Heart left ventricle (tissue), 13 donors: ENCODE data around the gene BRD9.

Source experiments
- POLR2A ChIP-seq, 2 donors: fragments of 450-650 bp; IDR thresholded peaks; one replicate each; pipeline ENCODE4 v1.6.1; 2017; ENCODE audit warnings: antibody characterized with exemption in 2 of 2, mild to moderate bottlenecking in 2 of 2, moderate library complexity in 2 of 2
- TF ChIP-seq, protein P1 (sequence below), 12 donors: fragments of 200-600 bp; sonication (generic) in 4 of 12; IDR thresholded peaks; one replicate each; pipeline versions ENCODE4 v1.5.0 to v1.8.0; 2018 to 2022; ENCODE audit warnings: antibody characterized with exemption in 12 of 12, mild to moderate bottlenecking in 5 of 12
- donor health status: ischemic (EF 13 %, LVEDD 7.1; RV severe dilation, severe dysfunction).
- donor health status: DM: no; HTN: yes; CAD: no.
- donor health status: DM: no; HTN: no; CAD: no.
- donor health status: ischemic (EF 25% LVEDD 6.9; RV normal size, moderate dysfunction).
- donor health status: ischemic (EF 25% LVEDD 5.7; RV mildly dilated, moderate dysfunction).
- donor health status: ischemic (EF 35%, LVEDD 5.7; RV mildly dilated, moderate dysfunction).
- donor health status: nonischemic (EF 11% LVEDD 7.7; RV severe dilation, severe dysfunction).
- donor health status: DM: yes; HTN: yes; CAD: no.
- donor health status: PGD.
- donor health status: ischemic (EF 29% LVEDD 5.4; RV normal size, mild dysfunction).
- donor health status: nonischemic (EF 23%, LVEDD 6.1; RV moderate dilation, normal function).

DNA sequence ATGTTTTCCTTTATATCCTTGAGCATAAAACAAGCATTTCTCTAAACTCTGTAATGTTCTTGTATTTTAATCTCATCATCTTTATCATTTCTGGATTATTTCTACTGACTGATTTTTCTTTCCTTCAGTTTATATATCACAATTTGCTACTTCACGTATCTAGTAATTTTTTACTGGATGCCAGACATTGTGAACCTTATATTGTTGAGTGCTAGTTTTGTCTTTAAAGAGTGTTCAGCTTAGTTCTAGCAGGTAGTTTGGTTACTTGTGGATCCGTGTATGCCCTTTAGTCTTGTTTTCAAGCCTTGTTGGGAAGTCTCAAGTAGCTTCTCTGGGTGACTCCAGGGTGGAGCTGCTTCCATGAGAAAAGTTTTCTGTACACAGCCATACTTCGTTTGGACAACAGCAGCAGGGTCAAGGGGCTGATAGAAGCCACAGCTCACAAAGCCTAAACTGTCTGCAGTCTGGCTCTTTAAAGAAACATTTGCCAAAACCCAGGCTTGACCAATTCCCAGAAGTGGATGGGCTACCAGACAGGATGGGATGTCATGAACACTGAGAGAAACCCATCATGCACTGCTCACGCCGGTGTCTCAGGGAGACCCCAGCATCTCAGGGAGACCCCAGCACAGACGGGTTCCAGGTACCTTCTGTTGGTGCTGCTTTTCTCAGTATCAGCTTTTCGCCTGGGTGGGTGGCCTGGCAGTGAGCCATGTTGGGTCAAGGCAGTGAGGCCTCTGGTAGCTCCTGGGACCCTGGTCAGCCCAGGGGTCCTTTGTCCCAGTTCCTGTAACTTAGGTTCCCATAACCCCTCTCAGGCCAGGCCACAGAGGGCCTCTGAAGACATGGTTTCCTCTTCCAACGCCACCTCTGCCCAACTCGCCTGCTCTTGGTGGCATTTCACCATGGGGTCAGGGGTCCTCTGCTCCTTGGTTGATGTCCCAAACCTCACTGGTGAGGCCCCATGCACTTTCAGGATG is 29.1 kb upstream of the BRD9 start:
- TF ChIP-seq, protein P1, sequence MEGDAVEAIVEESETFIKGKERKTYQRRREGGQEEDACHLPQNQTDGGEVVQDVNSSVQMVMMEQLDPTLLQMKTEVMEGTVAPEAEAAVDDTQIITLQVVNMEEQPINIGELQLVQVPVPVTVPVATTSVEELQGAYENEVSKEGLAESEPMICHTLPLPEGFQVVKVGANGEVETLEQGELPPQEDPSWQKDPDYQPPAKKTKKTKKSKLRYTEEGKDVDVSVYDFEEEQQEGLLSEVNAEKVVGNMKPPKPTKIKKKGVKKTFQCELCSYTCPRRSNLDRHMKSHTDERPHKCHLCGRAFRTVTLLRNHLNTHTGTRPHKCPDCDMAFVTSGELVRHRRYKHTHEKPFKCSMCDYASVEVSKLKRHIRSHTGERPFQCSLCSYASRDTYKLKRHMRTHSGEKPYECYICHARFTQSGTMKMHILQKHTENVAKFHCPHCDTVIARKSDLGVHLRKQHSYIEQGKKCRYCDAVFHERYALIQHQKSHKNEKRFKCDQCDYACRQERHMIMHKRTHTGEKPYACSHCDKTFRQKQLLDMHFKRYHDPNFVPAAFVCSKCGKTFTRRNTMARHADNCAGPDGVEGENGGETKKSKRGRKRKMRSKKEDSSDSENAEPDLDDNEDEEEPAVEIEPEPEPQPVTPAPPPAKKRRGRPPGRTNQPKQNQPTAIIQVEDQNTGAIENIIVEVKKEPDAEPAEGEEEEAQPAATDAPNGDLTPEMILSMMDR (IDR thresholded peaks at IDR 0.05), result no peak
- no peak for TF ChIP-seq POLR2A (IDR thresholded peaks at IDR 0.05)
